ENCODE data around the gene HNRNPA2B1. TPM values are rescaled to one million over a fixed set of nuclear protein-coding genes. Genes with fewer than 3 reads are reported as not detected.

Gene HNRNPA2B1
- 484 and 495 TPM in 2 replicates for total RNA-seq
- long read RNA-seq, full-length matches to known transcripts = 790 of 1,041 reads
- long read RNA-seq, partial matches to known transcripts = 62 of 1,041 reads
- long read RNA-seq, other reads (novel, unspliced or antisense) = 189 of 1,041 reads

DNA sequence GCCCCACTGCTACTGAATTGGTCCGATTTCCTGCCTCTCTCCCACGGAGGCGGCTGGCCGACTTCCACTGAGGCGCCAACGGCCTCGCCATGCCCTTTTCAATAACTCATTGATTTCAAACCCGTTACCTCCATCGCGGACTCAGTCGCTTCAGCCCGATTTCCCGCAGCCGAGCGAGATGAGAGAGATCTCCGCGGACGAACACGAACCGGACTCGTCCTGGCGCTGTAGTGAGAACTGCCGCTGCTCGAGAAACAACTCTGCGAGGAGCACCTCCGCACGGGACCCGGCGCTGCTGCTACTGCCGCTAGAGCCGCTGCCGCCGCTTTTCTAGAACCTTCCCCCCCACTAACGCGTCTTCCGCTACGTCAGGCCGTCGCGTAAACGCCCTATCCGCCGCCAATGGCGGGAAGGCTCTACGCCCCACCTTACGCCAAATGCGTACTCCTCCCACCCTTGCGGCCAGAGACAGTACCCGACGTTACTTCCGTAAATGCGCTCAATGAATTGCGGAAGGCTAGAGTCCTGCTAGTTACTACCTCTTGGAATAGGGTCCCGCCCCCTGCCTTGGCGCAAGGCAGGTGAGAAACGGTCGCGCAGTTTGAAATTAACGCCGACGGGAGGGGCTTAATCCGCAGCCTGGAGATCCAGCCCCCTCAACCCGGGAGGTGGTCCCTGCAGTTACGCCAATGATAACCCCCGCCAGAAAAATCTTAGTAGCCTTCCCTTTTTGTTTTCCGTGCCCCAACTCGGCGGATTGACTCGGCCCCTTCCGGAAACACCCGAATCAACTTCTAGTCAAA is at the start of gene HNRNPA2B1:
HNRNPA2B1 (minus strand) TSS at position 303 of the 803 bp plus-strand sequence; CDS start at position 134, 169 bp downstream.
- peak; percentile 98 for DNase-seq (ENCODE audit: extremely low spot score, unreplicated experiment)
- no peaks in the 10 kb centered on the region for H3K27me3 Mint-ChIP-seq (ENCODE audit: unreplicated experiment)
- TF ChIP-seq, protein P1, sequence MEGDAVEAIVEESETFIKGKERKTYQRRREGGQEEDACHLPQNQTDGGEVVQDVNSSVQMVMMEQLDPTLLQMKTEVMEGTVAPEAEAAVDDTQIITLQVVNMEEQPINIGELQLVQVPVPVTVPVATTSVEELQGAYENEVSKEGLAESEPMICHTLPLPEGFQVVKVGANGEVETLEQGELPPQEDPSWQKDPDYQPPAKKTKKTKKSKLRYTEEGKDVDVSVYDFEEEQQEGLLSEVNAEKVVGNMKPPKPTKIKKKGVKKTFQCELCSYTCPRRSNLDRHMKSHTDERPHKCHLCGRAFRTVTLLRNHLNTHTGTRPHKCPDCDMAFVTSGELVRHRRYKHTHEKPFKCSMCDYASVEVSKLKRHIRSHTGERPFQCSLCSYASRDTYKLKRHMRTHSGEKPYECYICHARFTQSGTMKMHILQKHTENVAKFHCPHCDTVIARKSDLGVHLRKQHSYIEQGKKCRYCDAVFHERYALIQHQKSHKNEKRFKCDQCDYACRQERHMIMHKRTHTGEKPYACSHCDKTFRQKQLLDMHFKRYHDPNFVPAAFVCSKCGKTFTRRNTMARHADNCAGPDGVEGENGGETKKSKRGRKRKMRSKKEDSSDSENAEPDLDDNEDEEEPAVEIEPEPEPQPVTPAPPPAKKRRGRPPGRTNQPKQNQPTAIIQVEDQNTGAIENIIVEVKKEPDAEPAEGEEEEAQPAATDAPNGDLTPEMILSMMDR (IDR thresholded peaks at IDR 0.05) = no peak
- peak within 1 kb of the TSS; percentile 99 for H3K4me3 Mint-ChIP-seq (ENCODE audit: unreplicated experiment)
- peak within 1 kb of the TSS; percentile 100 for H3K27ac Mint-ChIP-seq (ENCODE audit: unreplicated experiment)
- no peaks in the 10 kb centered on the region for H3K9me3 Mint-ChIP-seq (ENCODE audit: unreplicated experiment)
- peaks cover 49% of the 10 kb centered on the region for H3K4me1 Mint-ChIP-seq (ENCODE audit: unreplicated experiment)
- peaks cover 52% of the 10 kb centered on the region for H3K36me3 Mint-ChIP-seq (ENCODE audit: unreplicated experiment)

DNA sequence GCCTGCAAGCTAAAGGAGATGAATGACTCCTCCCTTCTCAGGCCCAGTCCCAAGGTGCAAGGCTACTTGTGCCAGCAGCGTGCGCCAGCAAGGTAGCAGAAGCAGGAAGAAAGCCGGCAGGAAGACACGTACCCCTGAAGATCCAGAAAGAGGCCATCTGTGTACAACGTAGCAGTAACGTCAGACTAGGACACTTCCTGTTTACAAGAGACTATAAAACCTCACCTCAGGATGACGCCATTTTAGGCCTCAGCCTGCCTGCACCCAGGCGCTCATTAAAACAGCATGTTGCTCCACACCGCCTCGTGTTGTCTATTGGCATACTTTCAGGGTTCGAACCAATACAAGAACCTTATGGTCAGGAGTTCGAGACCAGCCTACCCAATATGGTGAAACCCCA is 49.7 kb upstream of the HNRNPA2B1 start:
- DNase-seq (ENCODE audit: extremely low spot score, unreplicated experiment) = no peak
- no peaks in the 10 kb centered on the region for H3K4me1 Mint-ChIP-seq (ENCODE audit: unreplicated experiment)
- no peaks in the 10 kb centered on the region for H3K9me3 Mint-ChIP-seq (ENCODE audit: unreplicated experiment)
- TF ChIP-seq, protein P1 (IDR thresholded peaks at IDR 0.05) = no peak
- no peaks in the 10 kb centered on the region for H3K36me3 Mint-ChIP-seq (ENCODE audit: unreplicated experiment)
- H3K4me3 Mint-ChIP-seq (ENCODE audit: unreplicated experiment) = no peak overlapping the region
- H3K27ac Mint-ChIP-seq (ENCODE audit: unreplicated experiment) = no peak overlapping the region
- peaks cover 5% of the 10 kb centered on the region for H3K27me3 Mint-ChIP-seq (ENCODE audit: unreplicated experiment)

DNA sequence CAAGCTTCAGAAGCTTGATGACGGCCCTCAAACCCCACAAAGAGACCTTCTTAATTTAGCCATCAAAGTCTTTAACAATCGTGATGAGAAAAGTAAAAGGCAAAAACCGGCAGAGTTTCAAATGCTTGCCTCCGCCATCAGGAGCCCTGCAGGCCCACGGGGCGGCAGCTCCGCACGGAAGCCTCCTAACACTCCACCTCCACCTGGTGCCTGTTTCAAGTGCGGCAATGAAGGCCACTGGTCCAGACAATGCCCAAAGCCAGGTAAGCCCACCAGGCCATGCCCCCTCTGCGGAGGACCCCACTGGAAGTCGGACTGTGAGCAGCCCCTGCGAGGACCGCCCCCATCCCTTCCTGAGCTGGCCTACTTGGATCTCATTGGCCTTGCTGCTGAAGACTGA is 44.6 kb upstream of the HNRNPA2B1 start:
- Mint-ChIP-seq H3K4me1 (ENCODE audit: unreplicated experiment) (no peaks in the 10 kb centered on the region), H3K27ac (ENCODE audit: unreplicated experiment) (no peak overlapping the region), H3K4me3 (ENCODE audit: unreplicated experiment) (no peak overlapping the region), H3K27me3 (ENCODE audit: unreplicated experiment) (peaks cover 4% of the 10 kb centered on the region), H3K9me3 (ENCODE audit: unreplicated experiment) (no peaks in the 10 kb centered on the region), H3K36me3 (ENCODE audit: unreplicated experiment) (no peaks in the 10 kb centered on the region)
- TF ChIP-seq, protein P1 (IDR thresholded peaks at IDR 0.05) = no peak
- peak; percentile 82 for DNase-seq (ENCODE audit: extremely low spot score, unreplicated experiment)

DNA sequence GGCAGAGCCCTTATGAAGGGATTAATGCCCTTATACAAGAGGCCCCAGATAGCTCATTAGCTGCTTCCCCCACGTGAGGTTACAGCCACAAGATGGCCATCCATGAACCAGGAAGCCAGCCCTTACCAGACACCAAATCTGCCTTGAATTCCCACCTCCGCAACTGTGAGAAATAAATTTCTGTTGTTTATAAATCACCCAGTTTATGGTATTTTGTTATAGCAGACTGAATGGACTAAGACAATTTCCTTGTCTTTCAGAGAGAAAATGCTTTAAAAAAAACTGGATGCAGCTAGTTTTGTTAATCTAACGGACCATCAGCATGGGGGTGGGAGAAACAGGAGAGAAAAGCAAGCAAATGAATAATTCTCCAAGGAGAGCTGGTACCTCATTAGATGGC is 37.5 kb upstream of the HNRNPA2B1 start:
- Mint-ChIP-seq H3K4me1 (ENCODE audit: unreplicated experiment) (no peaks in the 10 kb centered on the region), H3K4me3 (ENCODE audit: unreplicated experiment) (no peak overlapping the region), H3K36me3 (ENCODE audit: unreplicated experiment) (no peaks in the 10 kb centered on the region), H3K27me3 (ENCODE audit: unreplicated experiment) (peaks cover 21% of the 10 kb centered on the region), H3K27ac (ENCODE audit: unreplicated experiment) (no peak overlapping the region), H3K9me3 (ENCODE audit: unreplicated experiment) (no peaks in the 10 kb centered on the region)
- TF ChIP-seq, protein P1 (IDR thresholded peaks at IDR 0.05) = no peak
- DNase-seq (ENCODE audit: extremely low spot score, unreplicated experiment) = no peak

DNA sequence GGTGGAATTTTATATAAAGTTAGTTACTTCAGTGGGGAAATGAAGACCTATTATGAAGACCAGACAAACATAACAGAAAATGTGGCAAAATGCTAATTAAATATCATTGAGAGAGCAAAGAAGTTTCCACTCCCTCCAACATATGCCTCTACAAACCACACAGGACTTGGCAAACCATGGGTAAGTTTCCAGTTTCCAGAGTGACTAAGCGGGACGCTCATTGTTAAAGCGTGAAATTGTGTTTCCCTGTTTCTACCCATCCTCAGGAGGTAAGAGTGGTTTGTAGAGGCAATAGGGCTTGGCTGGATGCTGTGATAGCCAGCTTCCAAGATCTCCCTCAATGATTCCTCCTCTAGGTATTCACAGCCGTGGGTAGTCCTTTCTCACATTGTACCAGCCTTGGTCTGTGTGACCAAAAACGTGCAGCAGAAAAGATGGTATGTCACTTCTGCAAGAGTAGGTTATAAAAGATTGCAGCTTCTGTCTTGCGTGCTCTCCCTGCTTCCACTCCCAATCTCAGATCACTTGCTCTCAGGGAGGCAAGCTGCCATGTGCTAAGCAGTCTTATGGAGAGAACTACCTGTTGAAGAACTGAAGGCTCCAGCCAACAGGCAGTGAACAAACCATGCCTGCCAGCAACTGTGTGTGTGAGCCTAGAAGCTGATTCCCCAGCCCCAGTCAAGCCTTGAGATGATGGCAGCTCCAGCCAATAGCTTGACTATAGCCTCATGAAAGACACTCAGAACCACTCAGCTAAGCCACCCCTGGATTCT is 36.7 kb upstream of the HNRNPA2B1 start:
- TF ChIP-seq, protein P1 (IDR thresholded peaks at IDR 0.05) = no peak
- H3K36me3 Mint-ChIP-seq (ENCODE audit: unreplicated experiment) = no peaks in the 10 kb centered on the region
- H3K4me1 Mint-ChIP-seq (ENCODE audit: unreplicated experiment) = no peaks in the 10 kb centered on the region
- H3K27me3 Mint-ChIP-seq (ENCODE audit: unreplicated experiment) = peaks cover 20% of the 10 kb centered on the region
- no peak overlapping the region for H3K27ac Mint-ChIP-seq (ENCODE audit: unreplicated experiment)
- no peaks in the 10 kb centered on the region for H3K9me3 Mint-ChIP-seq (ENCODE audit: unreplicated experiment)
- DNase-seq (ENCODE audit: extremely low spot score, unreplicated experiment) = no peak
- no peak overlapping the region for H3K4me3 Mint-ChIP-seq (ENCODE audit: unreplicated experiment)
